HepG2 (cell line): ENCODE data around the gene PTPN2. TPM values are rescaled to one million over a fixed set of nuclear protein-coding genes. Genes with fewer than 3 reads are reported as not detected.
A peak's percentile ranks its signal among the peaks of the same experiment; 100 is the strongest.

Experiments used
- ATF7 ChIP-seq, 2 experiments: fragments of 450-650 bp in 1 of 2; sonication (generic) in 1 of 2; formaldehyde crosslinking in 1 of 2; IDR thresholded peaks; 2 replicates each; pipeline versions ENCODE4 v1.4.0 to v1.6.1; 2016 to 2020; ENCODE audit warnings: antibody characterized with exemption in 1 of 2, mild to moderate bottlenecking in 1 of 2, missing genetic modification reagents in 1 of 2
- EP300 ChIP-seq, 3 experiments: sonication (generic) in 1 of 3; formaldehyde crosslinking in 1 of 3; IDR thresholded peaks; 2 replicates each; pipeline versions ENCODE4 v1.5.1 to v1.6.1; 2011 to 2020; ENCODE audit warnings: low read depth in 2 of 3, low read length in 2 of 3, borderline replicate concordance in 1 of 3, improper control_type of control experiment in 1 of 3, mild to moderate bottlenecking in 1 of 3, missing genetic modification reagents in 1 of 3, moderate library complexity in 1 of 3
- FOSL1 ChIP-seq: sonication (generic); formaldehyde crosslinking; IDR thresholded peaks from 2 replicates; pipeline ENCODE4 v1.9.0; 2021; ENCODE audit warnings: missing genetic modification reagents, borderline replicate concordance
- FOXK2 ChIP-seq: fragments of 450-650 bp; IDR thresholded peaks from 2 replicates; pipeline ENCODE4 v1.6.1; 2016
- FOXM1 ChIP-seq: sonication (generic); formaldehyde crosslinking; IDR thresholded peaks from 2 replicates; pipeline ENCODE4 v1.5.0; 2020; ENCODE audit warnings: missing genetic modification reagents
- MAFF ChIP-seq: IDR thresholded peaks from 2 replicates; pipeline ENCODE4 v1.6.1; 2011; ENCODE audit warnings: low read depth, low read length, improper control_type of control experiment
- NFIC ChIP-seq: IDR thresholded peaks from 2 replicates; pipeline ENCODE4 v1.6.1; 2012; ENCODE audit warnings: mild to moderate bottlenecking, low read length, inconsistent platforms
- PCBP2 ChIP-seq: fragments of 200-400 bp; formaldehyde crosslinking; optimal IDR thresholded peaks from 2 replicates; pipeline ENCODE3; 2018; ENCODE audit warnings: low read length, low read depth; ENCODE audit not compliant: poor library complexity, severe bottlenecking
- RBM39 ChIP-seq: fragments of 200-400 bp; formaldehyde crosslinking; IDR thresholded peaks from one replicate; pipeline ENCODE4 v1.6.1; 2018; ENCODE audit warnings: antibody characterized with exemption, mild to moderate bottlenecking, low read depth, low read length; ENCODE audit not compliant: poor library complexity, severe bottlenecking
- SIN3B ChIP-seq: fragments of 150-350 bp; IDR thresholded peaks from 2 replicates; pipeline ENCODE4 v1.6.1; 2014; ENCODE audit warnings: low read length
- SOX6 ChIP-seq, 2 experiments: fragments of 450-650 bp in 1 of 2; sonication (generic) in 1 of 2; formaldehyde crosslinking in 1 of 2; IDR thresholded peaks; 2 replicates each; pipeline versions ENCODE4 v1.4.0 to v1.6.1; 2017 to 2020; ENCODE audit warnings: antibody characterized with exemption in 1 of 2, mild to moderate bottlenecking in 1 of 2, missing genetic modification reagents in 1 of 2
- TIGD3 ChIP-seq: sonication (generic); formaldehyde crosslinking; IDR thresholded peaks from 2 replicates; pipeline ENCODE4 v1.5.1; 2020; ENCODE audit warnings: mild to moderate bottlenecking, missing genetic modification reagents, borderline replicate concordance
- ZFP62 ChIP-seq: sonication (generic); formaldehyde crosslinking; IDR thresholded peaks from 2 replicates; pipeline ENCODE4 v1.4.0; 2020; ENCODE audit warnings: missing genetic modification reagents
- ZMYM3 ChIP-seq: sonication (generic); formaldehyde crosslinking; IDR thresholded peaks from 2 replicates; pipeline ENCODE4 v1.5.1; 2020; ENCODE audit warnings: mild to moderate bottlenecking, missing genetic modification reagents
- ZNF12 ChIP-seq: sonication (generic); formaldehyde crosslinking; IDR thresholded peaks from 2 replicates; pipeline ENCODE4 v1.5.0; 2020; ENCODE audit warnings: missing genetic modification reagents
- ZNF256 ChIP-seq: sonication (generic); formaldehyde crosslinking; conservative IDR thresholded peaks from 2 replicates; pipeline ENCODE4 v1.4.0; 2020; ENCODE audit warnings: missing genetic modification reagents
- ZNF614 ChIP-seq: IDR thresholded peaks from 2 replicates; pipeline ENCODE4 v1.6.1; 2018; ENCODE audit warnings: missing biosample characterization, missing genetic modification reagents, inconsistent platforms, borderline replicate concordance
- ZNF652 ChIP-seq: IDR thresholded peaks from 2 replicates; pipeline ENCODE4 v1.6.1; 2016; ENCODE audit warnings: low read depth, borderline replicate concordance
- polyA plus RNA-seq, 8 experiments: library from polyadenylated mRNA; depleted of rRNA in 3 of 8; stranded (reverse) in 7 of 8; unstranded in 1 of 8; fragments of >200 nt; fragmentation: Illumina TruSeq in 4 of 8; extraction: Trizol in 4 of 8; gene quantifications; 2 replicates each; pipeline versions ENCODE4 v1.2.1 to v1.2.3, GENCODE V29; 2011 to 2016; ENCODE audit warnings: low read depth in 4 of 8, missing spikeins in 1 of 8, mixed read lengths in 1 of 8; ENCODE audit not compliant: insufficient read depth in 1 of 8
- total RNA-seq, 5 experiments: library from RNA; depleted of rRNA; stranded (reverse); fragments of >200 nt; fragmentation: Illumina TruSeq; extraction: Trizol; gene quantifications; 2 replicates each; pipeline ENCODE4 v1.2.3, GENCODE V29; 2016; ENCODE audit warnings: low read depth in 1 of 5
- TF ChIP-seq, protein P1 (sequence below): sonication (generic); formaldehyde crosslinking; IDR thresholded peaks from 2 replicates; pipeline ENCODE4 v1.4.0; 2020; ENCODE audit warnings: missing genetic modification reagents, mild to moderate bottlenecking, borderline replicate concordance
- TF ChIP-seq, protein P2 (sequence below): sonication (generic); formaldehyde crosslinking; IDR thresholded peaks from 2 replicates; pipeline ENCODE4 v1.4.0; 2020; ENCODE audit warnings: mild to moderate bottlenecking, missing genetic modification reagents, borderline replicate concordance

The PTPN2 gene
- total and polyA plus RNA-seq, 2 of the 13 experiments (the other 11 are each of a cell fraction or from before 2014, with no cell fraction given): 24.9 to 41.5 TPM

- TF ChIP-seq, protein P1, sequence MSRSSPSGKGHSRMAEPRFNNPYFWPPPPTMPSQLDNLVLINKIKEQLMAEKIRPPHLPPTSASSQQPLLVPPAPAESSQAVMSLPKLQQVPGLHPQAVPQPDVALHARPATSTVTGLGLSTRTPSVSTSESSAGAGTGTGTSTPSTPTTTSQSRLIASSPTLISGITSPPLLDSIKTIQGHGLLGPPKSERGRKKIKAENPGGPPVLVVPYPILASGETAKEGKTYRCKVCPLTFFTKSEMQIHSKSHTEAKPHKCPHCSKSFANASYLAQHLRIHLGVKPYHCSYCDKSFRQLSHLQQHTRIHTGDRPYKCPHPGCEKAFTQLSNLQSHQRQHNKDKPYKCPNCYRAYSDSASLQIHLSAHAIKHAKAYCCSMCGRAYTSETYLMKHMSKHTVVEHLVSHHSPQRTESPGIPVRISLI (CRISPR knock-in tag): peak; percentile 99
- TF ChIP-seq TIGD3 (0 out of 2 replicates have a peak, but pooled peaks have one; percentile 59), FOXK2 (no peak), ZNF12 (CRISPR knock-in tag) (no peak), ATF7 (IDR thresholded peaks at IDR 0.05) (no peak), ATF7 (CRISPR knock-in tag; IDR thresholded peaks at IDR 0.05) (no peak), SIN3B (no peak), SOX6 (IDR thresholded peaks at IDR 0.05) (no peak), SOX6 (CRISPR knock-in tag; IDR thresholded peaks at IDR 0.05) (peak; percentile 42), ZNF652 (CRISPR knock-in tag) (no peak), PCBP2 (no peak), FOSL1 (CRISPR knock-in tag) (no peak), EP300 (IDR thresholded peaks at IDR 0.05; ENCODE audit: low read depth in 2 of 2, low read length in 2 of 2) (no peak), EP300 (CRISPR knock-in tag; IDR thresholded peaks at IDR 0.05; ENCODE audit: borderline replicate concordance) (0 out of 2 replicates have a peak, but pooled peaks have one; percentile 32), ZFP62 (no peak), ZMYM3 (CRISPR knock-in tag) (no peak), ZNF256 (CRISPR knock-in tag) (0 out of 2 replicates have a peak, but pooled peaks have one; percentile 50), RBM39 (no peak), NFIC (no peak), FOXM1 (CRISPR knock-in tag) (no peak), ZNF614 (CRISPR knock-in tag) (peak; percentile 52; the same call in 1 of the 2 replicates), MAFF (no peak)
- TF ChIP-seq, protein P2, sequence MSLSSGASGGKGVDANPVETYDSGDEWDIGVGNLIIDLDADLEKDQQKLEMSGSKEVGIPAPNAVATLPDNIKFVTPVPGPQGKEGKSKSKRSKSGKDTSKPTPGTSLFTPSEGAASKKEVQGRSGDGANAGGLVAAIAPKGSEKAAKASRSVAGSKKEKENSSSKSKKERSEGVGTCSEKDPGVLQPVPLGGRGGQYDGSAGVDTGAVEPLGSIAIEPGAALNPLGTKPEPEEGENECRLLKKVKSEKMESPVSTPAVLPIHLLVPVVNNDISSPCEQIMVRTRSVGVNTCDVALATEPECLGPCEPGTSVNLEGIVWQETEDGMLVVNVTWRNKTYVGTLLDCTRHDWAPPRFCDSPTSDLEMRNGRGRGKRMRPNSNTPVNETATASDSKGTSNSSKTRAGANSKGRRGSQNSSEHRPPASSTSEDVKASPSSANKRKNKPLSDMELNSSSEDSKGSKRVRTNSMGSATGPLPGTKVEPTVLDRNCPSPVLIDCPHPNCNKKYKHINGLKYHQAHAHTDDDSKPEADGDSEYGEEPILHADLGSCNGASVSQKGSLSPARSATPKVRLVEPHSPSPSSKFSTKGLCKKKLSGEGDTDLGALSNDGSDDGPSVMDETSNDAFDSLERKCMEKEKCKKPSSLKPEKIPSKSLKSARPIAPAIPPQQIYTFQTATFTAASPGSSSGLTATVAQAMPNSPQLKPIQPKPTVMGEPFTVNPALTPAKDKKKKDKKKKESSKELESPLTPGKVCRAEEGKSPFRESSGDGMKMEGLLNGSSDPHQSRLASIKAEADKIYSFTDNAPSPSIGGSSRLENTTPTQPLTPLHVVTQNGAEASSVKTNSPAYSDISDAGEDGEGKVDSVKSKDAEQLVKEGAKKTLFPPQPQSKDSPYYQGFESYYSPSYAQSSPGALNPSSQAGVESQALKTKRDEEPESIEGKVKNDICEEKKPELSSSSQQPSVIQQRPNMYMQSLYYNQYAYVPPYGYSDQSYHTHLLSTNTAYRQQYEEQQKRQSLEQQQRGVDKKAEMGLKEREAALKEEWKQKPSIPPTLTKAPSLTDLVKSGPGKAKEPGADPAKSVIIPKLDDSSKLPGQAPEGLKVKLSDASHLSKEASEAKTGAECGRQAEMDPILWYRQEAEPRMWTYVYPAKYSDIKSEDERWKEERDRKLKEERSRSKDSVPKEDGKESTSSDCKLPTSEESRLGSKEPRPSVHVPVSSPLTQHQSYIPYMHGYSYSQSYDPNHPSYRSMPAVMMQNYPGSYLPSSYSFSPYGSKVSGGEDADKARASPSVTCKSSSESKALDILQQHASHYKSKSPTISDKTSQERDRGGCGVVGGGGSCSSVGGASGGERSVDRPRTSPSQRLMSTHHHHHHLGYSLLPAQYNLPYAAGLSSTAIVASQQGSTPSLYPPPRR: 0 out of 2 replicates have a peak, but pooled peaks have one; percentile 50
Observed at GRCh38 chr18:12883684-12884405, at the start of gene PTPN2 (continued).
